AG10803 (cell line): ENCODE data around the gene RAD51B.

ENCODE experiments used
- DNase-seq: peaks from one replicate; pipeline ENCODE4 v3.0.0; 2010; ENCODE audit warnings: low read depth
- H3K4me3 ChIP-seq: 2 replicates; pipeline ENCODE4 v1.5.1; 2011; ENCODE audit warnings: mild to moderate bottlenecking, low read length, control low read depth
- CTCF ChIP-seq: conservative IDR thresholded peaks from 2 replicates; pipeline ENCODE4 v1.5.1; 2011; ENCODE audit warnings: mild to moderate bottlenecking, low read length, control low read depth, inconsistent platforms

Gene RAD51B

GRCh38 chr14:68160779-68161546 lies 341.4 kb downstream of the RAD51B start:
- no peak overlapping the region for H3K4me3 ChIP-seq
- peak; percentile 35 for DNase-seq
- TF ChIP-seq CTCF = no peak

- H3K4me3 ChIP-seq = no peak overlapping the region
- DNase-seq = no peak
- no peak for TF ChIP-seq CTCF
Observed at GRCh38 chr14:68162887-68163286, 343.3 kb downstream of the RAD51B start.

- TF ChIP-seq CTCF = no peak
- H3K4me3 ChIP-seq = no peak overlapping the region
- DNase-seq = no peak
Observed at GRCh38 chr14:68164711-68165113, 345.1 kb downstream of the RAD51B start.

- H3K4me3 ChIP-seq = no peak overlapping the region
- no peak for DNase-seq
- no peak for TF ChIP-seq CTCF
Observed at GRCh38 chr14:68165274-68165843, 345.8 kb downstream of the RAD51B start.

- no peak overlapping the region for H3K4me3 ChIP-seq
- TF ChIP-seq CTCF = no peak
- no peak for DNase-seq
Observed at GRCh38 chr14:68166731-68167382, 347.3 kb downstream of the RAD51B start.

GRCh38 chr14:68167383-68168087 lies 348.0 kb downstream of the RAD51B start:
- DNase-seq = no peak
- H3K4me3 ChIP-seq = no peak overlapping the region
- no peak for TF ChIP-seq CTCF
